H54 (cell line): ENCODE data around the gene LCE3B.

Experiments
- DNase-seq: peaks from one replicate; pipeline ENCODE4 v3.0.0; 2011; ENCODE audit warnings: low spot score, mixed read lengths; ENCODE audit not compliant: insufficient read length
- FAIRE-seq: peaks from 3 replicates; lab custom pipeline; 2011; peaks lifted over from hg19 to GRCh38; lab: Jason Lieb, UNC
- POLR2A ChIP-seq: IDR thresholded peaks from 2 replicates; pipeline ENCODE4 v1.6.1; 2011; ENCODE audit warnings: low read depth, mild to moderate bottlenecking, low read length

LCE3B gene

DNA sequence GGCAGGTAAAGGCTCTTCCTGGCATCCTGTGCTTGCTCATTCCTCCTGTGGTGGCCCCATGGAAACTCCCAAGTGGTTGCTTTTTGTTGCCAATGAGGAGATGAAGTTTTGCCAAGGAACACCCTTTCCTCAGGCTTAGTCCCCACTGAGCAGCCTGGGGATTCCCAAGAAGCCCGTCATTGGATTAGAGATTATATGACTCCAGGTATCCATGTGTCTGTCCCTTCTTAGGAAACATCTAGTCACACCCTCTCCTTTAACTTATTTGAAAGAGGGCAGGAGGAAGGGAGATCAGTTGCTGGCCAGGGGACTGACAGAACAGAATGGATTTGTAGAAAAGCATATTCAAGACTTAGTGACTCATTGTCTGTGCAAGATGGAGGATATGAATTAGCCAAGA, 13.1 kb downstream of the LCE3B start:
- no peak for TF ChIP-seq POLR2A
- DNase-seq (no peak), FAIRE-seq (no peak)

DNA sequence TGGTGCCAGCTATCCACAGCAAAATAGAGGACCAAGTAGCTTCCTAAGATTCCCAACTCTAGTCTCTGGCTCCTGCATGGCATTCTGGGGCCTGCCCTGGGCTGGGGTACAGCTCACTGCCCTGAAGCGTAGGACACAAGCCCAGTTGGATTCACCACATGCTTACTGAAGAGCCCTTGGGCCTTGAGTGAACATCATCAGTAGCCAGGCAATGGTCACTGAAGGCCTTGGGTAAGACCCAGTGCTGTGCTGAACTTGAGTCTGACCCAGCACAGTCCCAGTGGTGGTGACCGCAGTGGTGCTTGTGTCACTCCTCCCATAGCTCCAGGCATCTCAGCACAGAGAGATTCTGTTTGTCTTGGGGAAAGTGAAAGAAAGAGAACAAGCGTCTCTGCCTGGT, 17.0 kb downstream of the LCE3B start:
- FAIRE-seq, result no peak

DNA sequence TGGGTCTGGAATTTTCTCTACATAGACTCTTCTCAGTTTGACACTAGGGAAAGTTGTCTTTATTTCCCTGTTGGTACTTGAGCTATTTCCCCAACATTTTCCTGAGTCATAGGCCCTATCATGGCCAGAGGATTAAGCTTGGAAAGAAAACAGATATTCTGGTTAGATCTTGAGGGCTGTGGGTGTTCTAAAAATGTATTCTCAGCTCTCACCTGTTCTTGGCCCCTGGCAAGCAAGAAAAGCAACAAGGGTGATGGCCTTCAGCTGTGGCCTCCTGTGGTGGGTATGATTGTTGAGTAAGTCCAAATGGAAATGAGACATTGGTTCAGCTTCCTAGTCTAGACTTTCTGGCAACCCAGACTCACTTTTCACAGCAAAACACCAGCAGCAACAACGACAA, 26.7 kb downstream of the LCE3B start:
- FAIRE-seq (no peak), DNase-seq (no peak)
- no peak for TF ChIP-seq POLR2A

More for the DNA sequence above, 17.0 kb downstream of the LCE3B start:
- DNase-seq, result no peak
- no peak for TF ChIP-seq POLR2A

DNA sequence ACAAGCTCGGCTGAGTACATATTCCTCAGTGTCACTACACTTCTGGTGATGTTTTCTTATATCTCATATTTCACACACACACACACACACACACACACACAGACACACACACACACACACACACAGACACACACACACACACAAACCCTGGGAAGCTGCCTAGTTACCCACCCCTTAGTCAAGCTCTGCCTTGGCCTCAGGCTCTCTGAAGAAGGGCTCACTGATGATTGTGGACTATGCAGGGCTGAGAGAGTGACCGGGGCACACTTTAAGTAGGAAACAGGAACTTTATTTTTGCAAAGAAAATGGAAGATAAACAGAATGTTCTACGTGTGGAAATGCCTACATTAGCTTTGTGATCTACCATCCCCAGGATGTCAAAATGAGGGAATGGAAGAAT, 30.3 kb downstream of the LCE3B start:
- no peak for TF ChIP-seq POLR2A
- FAIRE-seq (no peak), DNase-seq (no peak)

DNA sequence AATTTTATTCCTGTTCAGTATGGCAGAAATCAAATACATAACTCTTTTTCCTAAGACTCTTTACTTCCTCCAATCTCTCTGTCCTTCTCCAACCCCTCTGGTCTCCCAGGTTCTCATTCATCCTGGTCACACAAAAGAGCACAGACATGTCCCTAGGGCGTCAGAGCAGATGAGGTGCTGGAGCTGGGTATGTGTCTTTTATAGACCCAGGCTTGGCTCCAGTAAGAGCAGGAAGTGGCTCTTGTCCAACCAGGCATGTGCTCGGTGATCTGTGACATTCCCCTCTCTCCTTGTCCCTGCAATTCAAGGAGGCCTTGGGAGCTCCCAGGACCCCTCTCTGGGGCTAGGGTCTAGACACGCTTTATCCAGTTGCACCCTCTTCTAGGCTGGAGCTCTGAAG, 31.5 kb downstream of the LCE3B start:
- no peak for TF ChIP-seq POLR2A
- FAIRE-seq, result no peak
- no peak for DNase-seq

DNA sequence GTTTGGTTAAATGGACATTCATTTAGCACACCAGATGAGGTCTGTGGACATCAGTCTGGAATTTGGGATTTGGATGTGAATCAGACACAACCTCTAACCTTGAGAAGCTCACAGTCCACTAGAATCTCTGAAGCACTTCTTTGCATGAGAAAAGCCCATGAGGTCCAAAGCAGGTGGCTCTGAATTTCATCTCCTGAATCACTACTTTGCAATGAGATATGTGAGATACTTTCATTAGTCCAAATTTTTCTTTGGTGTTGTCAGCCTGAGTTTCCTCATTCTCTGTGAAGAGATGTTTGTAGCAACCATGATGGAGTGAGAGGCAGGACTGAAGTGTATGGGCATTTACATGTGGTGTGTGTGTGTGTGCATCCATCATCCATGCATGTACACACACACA, 33.0 kb downstream of the LCE3B start:
- DNase-seq, result no peak
- no peak for TF ChIP-seq POLR2A
- no peak for FAIRE-seq

DNA sequence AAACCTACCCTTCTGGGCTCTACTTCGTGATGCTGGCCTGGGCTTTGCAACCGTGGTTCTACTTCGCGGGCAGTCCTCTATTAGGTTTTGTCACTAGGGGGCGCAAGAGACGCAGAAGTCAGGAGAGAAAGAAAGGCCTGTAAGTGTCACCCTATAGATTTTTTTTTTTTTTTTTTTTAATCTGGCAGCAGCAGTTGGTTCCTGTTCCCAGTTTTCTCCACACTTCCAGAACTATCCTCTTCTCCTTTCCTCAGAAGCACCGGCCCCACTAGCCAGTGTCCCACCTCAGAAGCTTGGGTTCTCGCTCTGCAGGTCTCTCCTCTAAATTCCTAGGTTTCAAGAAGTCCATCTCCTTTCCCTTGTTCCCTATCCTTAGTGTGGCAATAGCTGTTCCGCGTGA, 40.5 kb downstream of the LCE3B start:
- DNase-seq (peak; percentile 28), FAIRE-seq (no peak)
- no peak for TF ChIP-seq POLR2A

DNA sequence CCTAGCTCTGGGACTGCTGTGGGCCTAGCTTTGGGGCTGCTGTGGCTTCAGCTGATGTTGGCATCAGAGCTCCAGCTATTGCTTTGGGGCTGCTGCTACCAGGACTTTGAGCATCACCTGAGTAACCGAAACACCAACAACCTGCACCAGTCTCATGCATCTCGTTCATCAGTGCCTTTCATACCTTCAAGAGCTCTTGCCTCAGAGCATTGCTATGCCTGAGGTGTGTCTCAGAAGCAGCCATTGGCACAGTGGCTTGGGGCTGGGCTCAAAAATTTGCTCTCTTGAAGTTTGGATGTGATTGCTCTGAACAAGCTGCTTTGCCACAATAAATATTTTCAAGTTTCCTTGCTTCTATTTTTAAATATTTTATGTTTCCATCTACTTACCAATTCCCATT, 42.8 kb downstream of the LCE3B start:
- no peak for TF ChIP-seq POLR2A
- no peak for DNase-seq
- FAIRE-seq, result no peak

DNA sequence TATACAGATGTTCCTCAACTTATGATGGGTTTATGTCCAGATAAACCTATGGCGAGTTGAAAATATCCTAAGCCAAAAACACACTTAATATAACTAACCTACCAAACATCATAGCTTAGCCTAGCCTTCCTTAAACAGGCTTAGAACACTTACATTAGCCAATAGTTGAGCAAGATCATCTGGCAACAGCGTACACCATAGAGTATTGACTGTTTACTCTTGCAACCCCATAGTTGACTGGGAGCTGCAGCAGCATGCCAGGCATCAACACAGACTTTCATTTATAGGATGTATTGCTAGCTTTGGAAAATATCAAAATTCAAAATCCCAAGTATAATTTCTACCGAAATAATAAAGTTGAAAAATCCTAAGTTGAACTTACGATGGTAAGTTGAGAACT, 44.1 kb downstream of the LCE3B start:
- FAIRE-seq (no peak), DNase-seq (no peak)
- TF ChIP-seq POLR2A, result no peak

DNA sequence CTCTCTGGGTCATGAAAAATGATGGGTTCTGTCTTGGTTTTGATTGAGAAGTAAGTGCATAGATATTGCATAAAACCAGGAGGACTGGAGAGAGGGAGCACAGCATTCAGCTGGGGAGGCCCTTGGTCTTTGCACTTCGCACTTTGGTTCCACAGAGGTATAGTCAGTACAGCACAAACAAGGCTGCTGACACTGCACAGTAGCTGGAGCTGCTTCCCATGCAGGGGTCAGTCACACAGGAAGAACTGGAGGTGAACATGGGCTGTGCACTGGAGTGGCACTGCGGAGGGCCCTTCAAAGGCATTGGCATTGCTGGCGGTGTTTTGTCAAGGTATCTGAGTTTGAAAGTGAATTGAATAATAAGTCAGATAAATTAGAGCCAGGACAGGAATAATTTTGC, 45.0 kb downstream of the LCE3B start:
- DNase-seq (no peak), FAIRE-seq (no peak)
- no peak for TF ChIP-seq POLR2A

DNA sequence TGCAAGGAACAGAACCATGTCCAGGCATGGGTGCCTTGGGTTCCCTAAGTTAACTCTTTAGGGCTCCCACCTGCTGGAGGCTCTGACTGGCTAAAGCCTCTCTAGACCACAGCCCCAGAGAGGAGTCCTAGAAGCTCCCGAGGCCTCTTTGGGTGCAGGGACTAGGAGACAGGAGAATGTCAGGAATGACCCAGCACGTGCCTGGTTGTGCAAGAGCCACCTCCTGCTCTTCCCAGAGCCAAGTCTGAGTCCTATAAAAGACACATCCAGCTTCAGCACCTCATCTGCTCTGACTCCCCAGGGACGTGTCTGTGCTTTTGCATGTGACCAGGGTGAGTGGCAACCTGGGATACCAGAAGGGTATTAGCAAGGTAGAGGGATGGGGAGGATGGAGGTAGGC, 49.5 kb downstream of the LCE3B start, which contains the start of gene LCE2D:
TSS of gene LCE2D (plus strand) at position 283 of the 400 bp plus-strand sequence. CDS start 726 bp downstream, outside the sequence.
- no peak for TF ChIP-seq POLR2A
- DNase-seq (no peak), FAIRE-seq (no peak)
